Measurements from ENCODE around the gene SEMA5B. TPM values are rescaled to one million over a fixed set of nuclear protein-coding genes. Genes with fewer than 3 reads are reported as not detected.

Gene SEMA5B
- total RNA-seq, 1 donor from 2014 or later, result 1.1 TPM

- no peaks in the 10 kb centered on the region for H3K4me1 Mint-ChIP-seq (ENCODE audit: unreplicated experiment)
- TF ChIP-seq, protein P1, sequence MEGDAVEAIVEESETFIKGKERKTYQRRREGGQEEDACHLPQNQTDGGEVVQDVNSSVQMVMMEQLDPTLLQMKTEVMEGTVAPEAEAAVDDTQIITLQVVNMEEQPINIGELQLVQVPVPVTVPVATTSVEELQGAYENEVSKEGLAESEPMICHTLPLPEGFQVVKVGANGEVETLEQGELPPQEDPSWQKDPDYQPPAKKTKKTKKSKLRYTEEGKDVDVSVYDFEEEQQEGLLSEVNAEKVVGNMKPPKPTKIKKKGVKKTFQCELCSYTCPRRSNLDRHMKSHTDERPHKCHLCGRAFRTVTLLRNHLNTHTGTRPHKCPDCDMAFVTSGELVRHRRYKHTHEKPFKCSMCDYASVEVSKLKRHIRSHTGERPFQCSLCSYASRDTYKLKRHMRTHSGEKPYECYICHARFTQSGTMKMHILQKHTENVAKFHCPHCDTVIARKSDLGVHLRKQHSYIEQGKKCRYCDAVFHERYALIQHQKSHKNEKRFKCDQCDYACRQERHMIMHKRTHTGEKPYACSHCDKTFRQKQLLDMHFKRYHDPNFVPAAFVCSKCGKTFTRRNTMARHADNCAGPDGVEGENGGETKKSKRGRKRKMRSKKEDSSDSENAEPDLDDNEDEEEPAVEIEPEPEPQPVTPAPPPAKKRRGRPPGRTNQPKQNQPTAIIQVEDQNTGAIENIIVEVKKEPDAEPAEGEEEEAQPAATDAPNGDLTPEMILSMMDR (IDR thresholded peaks at IDR 0.05; ENCODE audit: unreplicated experiment), result no peak
Measured at GRCh38 chr3:123002749-123003497, 24.6 kb downstream of the SEMA5B start.

DNA sequence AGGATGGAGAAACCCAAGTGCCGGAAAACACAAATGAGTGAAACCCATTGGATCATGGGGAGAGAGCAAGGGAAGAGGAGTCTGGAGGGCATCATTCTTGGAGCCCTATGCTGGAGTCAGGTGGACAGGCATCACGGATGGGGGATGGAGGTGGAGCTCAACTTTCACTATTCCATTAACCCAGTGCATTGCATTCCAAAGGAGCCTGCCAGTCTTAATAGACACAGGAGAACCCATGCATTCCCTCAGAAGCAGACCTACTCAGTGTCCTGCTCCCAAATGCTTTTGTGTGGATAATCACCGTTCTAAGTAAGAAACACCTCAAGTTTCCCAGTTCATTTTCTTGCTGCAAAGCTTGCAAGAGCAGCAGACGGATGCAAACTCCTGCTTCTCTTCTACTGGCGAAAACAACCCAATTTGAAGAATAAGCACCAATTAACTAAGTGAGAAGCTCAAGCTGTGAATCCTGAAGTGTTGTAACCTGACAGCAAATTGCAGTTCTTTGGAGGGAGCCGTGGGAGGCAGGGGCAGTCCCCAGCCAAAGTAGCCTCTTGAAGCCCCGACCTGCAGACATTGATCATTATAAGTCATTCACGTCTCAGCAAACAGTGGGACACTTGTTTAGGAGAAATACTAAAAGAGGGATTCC, 25.3 kb downstream of the SEMA5B start:
- TF ChIP-seq, protein P1 (IDR thresholded peaks at IDR 0.05; ENCODE audit: unreplicated experiment), result no peak
- Mint-ChIP-seq H3K27ac (ENCODE audit: unreplicated experiment) (no peak overlapping the region), H3K4me1 (ENCODE audit: unreplicated experiment) (no peaks in the 10 kb centered on the region), H3K27me3 (ENCODE audit: unreplicated experiment) (peaks cover 6% of the 10 kb centered on the region), H3K4me3 (ENCODE audit: unreplicated experiment) (no peak overlapping the region), H3K36me3 (ENCODE audit: low read depth, unreplicated experiment) (no peaks in the 10 kb centered on the region), H3K9me3 (ENCODE audit: unreplicated experiment) (no peaks in the 10 kb centered on the region)
- DNase-seq (ENCODE audit: low spot score), result no peak

More at GRCh38 chr3:123002749-123003497, 24.6 kb downstream of the SEMA5B start:
- H3K9me3 Mint-ChIP-seq (ENCODE audit: unreplicated experiment), result no peaks in the 10 kb centered on the region
- no peak for DNase-seq (ENCODE audit: low spot score)
- H3K27ac Mint-ChIP-seq (ENCODE audit: unreplicated experiment), result no peak overlapping the region
- H3K36me3 Mint-ChIP-seq (ENCODE audit: low read depth, unreplicated experiment), result no peaks in the 10 kb centered on the region
- H3K27me3 Mint-ChIP-seq (ENCODE audit: unreplicated experiment), result peaks cover 3% of the 10 kb centered on the region
- H3K4me3 Mint-ChIP-seq (ENCODE audit: unreplicated experiment), result no peak overlapping the region

DNA sequence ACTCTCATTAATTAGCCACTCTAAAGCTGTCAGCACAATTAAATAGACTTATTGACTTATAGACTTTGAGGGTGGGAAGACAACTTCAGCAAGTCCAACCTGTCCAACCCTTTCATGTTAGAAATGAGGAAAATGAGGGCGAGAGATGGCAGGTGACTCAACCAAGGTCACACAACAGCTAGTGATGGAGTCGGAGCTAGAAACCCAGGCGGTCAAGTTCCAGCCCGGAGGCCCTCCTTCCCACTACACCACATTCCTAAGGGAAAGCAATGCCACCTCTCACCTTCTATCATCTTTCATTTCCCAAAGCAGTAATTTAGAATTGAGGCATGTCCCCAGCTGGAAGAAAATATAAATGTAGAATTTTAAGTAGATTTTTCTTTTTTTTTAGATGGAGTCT, 28.7 kb downstream of the SEMA5B start:
- TF ChIP-seq, protein P1 (IDR thresholded peaks at IDR 0.05; ENCODE audit: unreplicated experiment), result no peak
- no peaks in the 10 kb centered on the region for H3K36me3 Mint-ChIP-seq (ENCODE audit: low read depth, unreplicated experiment)
- H3K27ac Mint-ChIP-seq (ENCODE audit: unreplicated experiment), result no peak overlapping the region
- peaks cover 6% of the 10 kb centered on the region for H3K27me3 Mint-ChIP-seq (ENCODE audit: unreplicated experiment)
- DNase-seq (ENCODE audit: low spot score), result no peak
- H3K4me3 Mint-ChIP-seq (ENCODE audit: unreplicated experiment), result no peak overlapping the region
- no peaks in the 10 kb centered on the region for H3K9me3 Mint-ChIP-seq (ENCODE audit: unreplicated experiment)
- no peaks in the 10 kb centered on the region for H3K4me1 Mint-ChIP-seq (ENCODE audit: unreplicated experiment)

GRCh38 chr3:122998206-122998605, 29.4 kb downstream of the SEMA5B start:
- Mint-ChIP-seq H3K9me3 (ENCODE audit: unreplicated experiment) (no peaks in the 10 kb centered on the region), H3K27ac (ENCODE audit: unreplicated experiment) (no peak overlapping the region), H3K4me3 (ENCODE audit: unreplicated experiment) (no peak overlapping the region), H3K27me3 (ENCODE audit: unreplicated experiment) (peaks cover 6% of the 10 kb centered on the region), H3K36me3 (ENCODE audit: low read depth, unreplicated experiment) (no peaks in the 10 kb centered on the region), H3K4me1 (ENCODE audit: unreplicated experiment) (no peaks in the 10 kb centered on the region)
- TF ChIP-seq, protein P1 (IDR thresholded peaks at IDR 0.05; ENCODE audit: unreplicated experiment), result no peak
- no peak for DNase-seq (ENCODE audit: low spot score)

DNA sequence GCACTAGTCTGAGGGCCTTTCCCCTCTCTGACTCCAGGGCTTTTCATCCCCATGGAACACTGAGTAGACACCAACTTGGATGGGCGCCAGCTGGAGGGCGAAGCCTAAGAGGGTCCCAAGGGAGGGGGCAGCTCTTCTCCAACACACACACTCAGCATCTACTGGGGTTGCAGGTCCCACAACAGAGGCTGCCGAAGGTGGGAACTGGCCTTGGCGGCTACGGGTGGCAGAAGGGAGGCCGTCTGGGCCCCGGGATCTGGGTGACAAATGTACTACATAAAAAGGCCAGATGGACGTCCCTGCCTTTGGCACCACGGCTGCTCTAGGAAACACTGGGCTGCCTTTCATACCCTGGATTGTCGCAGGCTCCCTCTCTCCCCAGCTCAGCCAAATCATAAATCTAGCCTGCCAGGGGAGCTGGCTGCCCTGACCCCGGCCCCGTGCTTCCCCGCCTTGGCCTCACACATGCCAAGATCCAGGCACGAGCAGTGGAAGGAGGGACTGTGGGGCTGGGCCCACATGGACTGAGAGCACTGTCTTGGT, 31.5 kb downstream of the SEMA5B start:
- Mint-ChIP-seq H3K9me3 (ENCODE audit: unreplicated experiment) (no peaks in the 10 kb centered on the region), H3K4me3 (ENCODE audit: unreplicated experiment) (no peak overlapping the region), H3K27ac (ENCODE audit: unreplicated experiment) (no peak overlapping the region), H3K36me3 (ENCODE audit: low read depth, unreplicated experiment) (no peaks in the 10 kb centered on the region), H3K4me1 (ENCODE audit: unreplicated experiment) (no peaks in the 10 kb centered on the region), H3K27me3 (ENCODE audit: unreplicated experiment) (peaks cover 6% of the 10 kb centered on the region)
- TF ChIP-seq, protein P1 (IDR thresholded peaks at IDR 0.05; ENCODE audit: unreplicated experiment), result no peak
- no peak for DNase-seq (ENCODE audit: low spot score)
